A549 (cell line): ENCODE data around the gene RPGR. TPM values are rescaled to one million over a fixed set of nuclear protein-coding genes. Genes with fewer than 3 reads are reported as not detected.

Experiments
- ATAC-seq, 2 experiments: fragments of 200-7000 bp in 1 of 2; fragments of >200 bp in 1 of 2; cut with Nextera tagmentation in 1 of 2; cut with Tn5 transposase in 1 of 2; 3 replicates each; pipeline versions ENCODE4 v1.8.0 to v1.9.1; 2018 to 2020; ENCODE audit warnings: mild to moderate bottlenecking in 1 of 2, moderate library complexity in 1 of 2
- CTCF ChIA-PET: fragments of 300-600 bp; sonication (Branson Sonifier 250); formaldehyde crosslinking; extraction: SDS; loops from one replicate; lab custom pipeline; 2021; ENCODE audit warnings: antibody characterized with exemption, inconsistent platforms; lab: Yijun Ruan, JAX
- POLR2A ChIA-PET: fragments of 350-600 bp; formaldehyde crosslinking; extraction: SDS; loops from one replicate; lab custom pipeline; 2021; ENCODE audit warnings: antibody characterized with exemption, inconsistent platforms; lab: Yijun Ruan, JAX
- DNase-seq, 2 experiments: peaks; one replicate each; pipeline versions ENCODE4 v3.0.0 to v3.0.0-alpha.2; 2011 to 2016; ENCODE audit warnings: low read depth in 1 of 2, low spot score in 1 of 2
- FAIRE-seq: peaks from 2 replicates; lab custom pipeline; 2011; peaks lifted over from hg19 to GRCh38; lab: Jason Lieb, UNC
- H3K27ac ChIP-seq, 2 experiments: fragments of >200 bp; sonication (Bioruptor Twin); formaldehyde crosslinking; 3 replicates each; pipeline ENCODE4 v1.5.1; 2016 to 2017
- H3K4me1 ChIP-seq: fragments of >200 bp; sonication (Bioruptor Twin); formaldehyde crosslinking; 3 replicates; pipeline ENCODE4 v1.6.1; 2016
- H3K4me2 ChIP-seq: fragments of >200 bp; sonication (Bioruptor Twin); formaldehyde crosslinking; 3 replicates; pipeline ENCODE4 v1.6.1; 2016
- H3K4me3 ChIP-seq: fragments of >200 bp; sonication (Bioruptor Twin); formaldehyde crosslinking; 3 replicates; pipeline ENCODE4 v1.5.1; 2016
- H3K9me3 ChIP-seq: fragments of >200 bp; sonication (Bioruptor Twin); formaldehyde crosslinking; 3 replicates; pipeline ENCODE4 v1.6.1; 2016
- CBX2 ChIP-seq: fragments of 200-600 bp; sonication (generic); IDR thresholded peaks from 2 replicates; pipeline ENCODE4 v1.6.1; 2016; ENCODE audit warnings: low read depth, mild to moderate bottlenecking, borderline replicate concordance
- EP300 ChIP-seq, 2 experiments: fragments of >200 bp; sonication (Bioruptor Twin); formaldehyde crosslinking; IDR thresholded peaks; 2 replicates in 1 of 2; 3 replicates in 1 of 2; pipeline ENCODE4 v1.6.1; 2016 to 2017
- ESRRA ChIP-seq: fragments of 150-350 bp; IDR thresholded peaks from 2 replicates; pipeline ENCODE4 v1.6.1; 2014; ENCODE audit warnings: mild to moderate bottlenecking, low read length, borderline replicate concordance
- FOSL2 ChIP-seq, 2 experiments: fragments of 450-650 bp in 1 of 2; fragments of >200 bp in 1 of 2; sonication (Bioruptor Twin) in 1 of 2; formaldehyde crosslinking; IDR thresholded peaks; 2 replicates each; pipeline versions ENCODE4 v1.5.0 to v1.6.1; 2016 to 2020; ENCODE audit warnings: mild to moderate bottlenecking in 1 of 2, moderate library complexity in 1 of 2
- HDAC2 ChIP-seq: fragments of 200-600 bp; sonication (generic); IDR thresholded peaks from 2 replicates; pipeline ENCODE4 v1.6.1; 2016
- HEYL ChIP-seq: fragments of 250-450 bp; sonication (Bioruptor Pico); IDR thresholded peaks from 2 replicates; pipeline ENCODE4 v1.8.0; 2021; ENCODE audit warnings: mild to moderate bottlenecking, moderate library complexity
- HOXB5 ChIP-seq: fragments of 250-450 bp; sonication (Bioruptor Pico); IDR thresholded peaks from 2 replicates; pipeline ENCODE4 v1.5.0; 2020; ENCODE audit warnings: mild to moderate bottlenecking, moderate library complexity
- JUNB ChIP-seq: fragments of >200 bp; sonication (Bioruptor Twin); formaldehyde crosslinking; IDR thresholded peaks from 2 replicates; pipeline ENCODE4 v1.6.1; 2016
- MAFK ChIP-seq: fragments of 450-650 bp; IDR thresholded peaks from 2 replicates; pipeline ENCODE4 v1.6.1; 2014; ENCODE audit not compliant: partially characterized antibody
- MAZ ChIP-seq: fragments of 150-350 bp; IDR thresholded peaks from 2 replicates; pipeline ENCODE4 v1.6.1; 2014; ENCODE audit warnings: antibody characterized with exemption, low read depth, low read length, borderline replicate concordance
- NFE2L2 ChIP-seq: fragments of 150-350 bp; conservative IDR thresholded peaks from 2 replicates; pipeline ENCODE4 v1.6.1; 2014; ENCODE audit warnings: low read length
- PHF8 ChIP-seq: fragments of 200-600 bp; sonication (generic); IDR thresholded peaks from 2 replicates; pipeline ENCODE4 v1.6.1; 2016; ENCODE audit warnings: low read depth, mild to moderate bottlenecking, antibody characterized with exemption, moderate library complexity, borderline replicate concordance
- RCOR1 ChIP-seq: fragments of 150-350 bp; IDR thresholded peaks from 2 replicates; pipeline ENCODE4 v1.6.1; 2014; ENCODE audit warnings: antibody characterized with exemption, low read length, low read depth
- RFX5 ChIP-seq: fragments of 450-650 bp; IDR thresholded peaks from 2 replicates; pipeline ENCODE4 v1.7.1; 2014; ENCODE audit warnings: antibody characterized with exemption, mild to moderate bottlenecking, moderate library complexity
- RNF2 ChIP-seq: fragments of 200-600 bp; sonication (generic); IDR thresholded peaks from 2 replicates; pipeline ENCODE4 v1.6.1; 2016; ENCODE audit warnings: low read depth, mild to moderate bottlenecking, antibody characterized with exemption, moderate library complexity, borderline replicate concordance
- SMC3 ChIP-seq: fragments of >200 bp; sonication (Bioruptor Twin); formaldehyde crosslinking; IDR thresholded peaks from 3 replicates; pipeline ENCODE4 v1.6.1; 2018; ENCODE audit warnings: inconsistent platforms
- TFCP2L1 ChIP-seq: fragments of 250-450 bp; sonication (Bioruptor Pico); IDR thresholded peaks from 2 replicates; pipeline ENCODE4 v1.5.0; 2021; ENCODE audit warnings: mild to moderate bottlenecking
- ZC3H11A ChIP-seq: fragments of 450-650 bp; IDR thresholded peaks from 2 replicates; pipeline ENCODE4 v1.6.1; 2014; ENCODE audit warnings: antibody characterized with exemption, mild to moderate bottlenecking
- ZFP36 ChIP-seq: fragments of 450-650 bp; IDR thresholded peaks from 2 replicates; pipeline ENCODE4 v1.6.1; 2014; ENCODE audit warnings: borderline replicate concordance; ENCODE audit not compliant: partially characterized antibody
- ZSCAN20 ChIP-seq: fragments of 250-450 bp; sonication (Bioruptor Pico); IDR thresholded peaks from 2 replicates; pipeline ENCODE4 v1.8.0; 2022; ENCODE audit warnings: mild to moderate bottlenecking, moderate library complexity
- WGBS: methylation state at CpG from one replicate; pipeline ENCODE4 v1.1.6; 2017; ENCODE audit errors: missing lambda C conversion rate; 5-methylcytosine and 5-hydroxymethylcytosine counted together
- polyA plus RNA-seq, 4 experiments: library from polyadenylated mRNA; depleted of rRNA in 3 of 4; stranded (reverse); fragments of >200 nt; fragmentation: RNase III in 1 of 4; extraction: RNeasy Plus Mini Kit Qiagen cat#74134 plus additional on column Dnase treatment in 1 of 4; gene quantifications; 2 replicates in 3 of 4; 3 replicates in 1 of 4; pipeline ENCODE4 v1.2.3, GENCODE V29; 2011 to 2017
- TF ChIP-seq, protein P1 (sequence below): IDR thresholded peaks from 2 replicates; pipeline ENCODE4 v1.6.1; 2012; ENCODE audit warnings: low read depth, borderline replicate concordance
- TF ChIP-seq, protein P2 (sequence below): fragments of 250-450 bp; sonication (Bioruptor Pico); IDR thresholded peaks from 2 replicates; pipeline ENCODE4 v1.5.0; 2021; ENCODE audit warnings: mild to moderate bottlenecking, moderate library complexity, borderline replicate concordance

The RPGR gene
- polyA plus RNA-seq, 2 of the 4 experiments (the other 2 are of a cell fraction), result 8.1 to 10.5 TPM

DNA sequence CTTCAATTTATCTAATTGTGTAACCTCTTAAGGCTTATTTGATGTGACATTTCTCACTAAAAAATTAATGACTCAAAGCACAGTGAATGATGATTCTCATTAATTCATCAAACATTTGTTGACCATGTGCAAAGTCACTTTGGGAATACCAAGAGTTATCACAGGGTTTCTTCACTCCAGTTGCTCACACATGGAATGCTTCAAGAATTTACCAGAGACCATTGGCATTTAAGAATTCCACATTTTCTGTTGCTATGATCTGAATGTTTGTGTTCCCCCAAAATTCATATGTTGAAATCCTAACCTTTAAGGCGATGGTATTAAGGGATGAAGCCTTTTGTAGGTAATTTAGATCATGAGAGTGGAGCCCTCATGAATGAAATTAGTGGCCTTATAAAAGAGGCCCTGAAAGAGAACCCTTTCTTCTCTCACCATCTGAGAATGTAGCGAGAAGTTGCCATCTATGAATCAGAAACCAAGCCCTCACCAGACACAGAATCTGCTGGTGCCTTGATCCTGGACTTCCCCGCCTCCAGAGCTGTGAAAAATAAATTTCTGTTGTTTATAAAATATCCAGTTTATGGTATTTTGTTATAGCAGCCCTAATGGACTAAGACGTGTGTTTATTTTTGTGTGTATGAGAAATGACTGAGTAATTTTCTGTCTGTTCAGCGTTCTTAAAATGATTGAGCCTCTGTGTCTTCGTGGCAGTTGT is 90.3 kb downstream of the RPGR start:
- 27% methylated on average over 6 of the region's 6 CpGs for WGBS
- ChIA-PET POLR2A (no interaction called here), CTCF (no interaction called here)
- no peak for DNase-seq
- Histone ChIP-seq H3K27ac (no peak overlapping the region), H3K4me1 (peaks cover 11% of the 10 kb centered on the region; the same call in 1 of the 3 replicates), H3K4me2 (no peak overlapping the region), H3K4me3 (no peak overlapping the region), H3K9me3 (no peaks in the 10 kb centered on the region)
- FAIRE-seq, result peak; percentile 91
- no peak for ATAC-seq
- TF ChIP-seq MAFK (peak; percentile 14), ZC3H11A (no peak), TFCP2L1 (CRISPR knock-in tag) (no peak)

DNA sequence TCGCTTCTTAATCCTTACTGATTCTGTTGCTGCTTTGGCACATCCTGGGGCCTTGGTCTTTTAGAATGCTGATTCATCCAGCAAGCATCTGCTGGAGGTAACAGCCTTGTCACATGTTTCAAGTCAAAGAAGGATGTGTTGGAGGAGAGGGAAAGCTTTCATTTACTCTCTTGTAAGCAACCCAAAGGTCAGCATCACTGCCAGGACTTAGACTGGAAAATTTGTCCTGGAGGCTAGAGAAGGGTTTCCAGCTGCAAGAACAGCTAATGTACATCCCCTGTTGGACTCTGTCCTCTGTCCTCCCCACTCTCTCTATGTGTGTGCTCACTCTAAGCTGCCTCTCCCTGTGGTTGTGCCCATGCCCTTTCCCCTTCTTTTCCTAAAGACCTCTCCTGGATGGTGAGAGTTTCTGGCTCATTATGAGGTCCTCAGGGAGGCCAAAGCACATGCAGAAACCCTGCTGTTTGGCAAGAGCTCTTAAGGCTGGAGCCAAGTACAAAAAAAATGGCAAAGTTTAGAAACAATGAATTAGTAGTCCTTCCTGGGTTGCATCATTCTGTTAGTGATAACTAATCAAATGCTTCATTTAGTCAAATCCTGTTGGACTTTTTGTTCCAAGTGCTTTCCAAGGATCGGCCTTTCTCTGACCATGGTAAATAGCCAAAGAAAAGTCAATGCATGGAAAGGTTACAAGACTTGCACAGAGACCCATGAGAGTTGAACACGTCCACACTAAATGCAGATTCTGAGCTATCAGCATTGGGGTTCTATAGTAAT is 93.2 kb downstream of the RPGR start:
- 30% methylated on average over 3 of the region's 3 CpGs for WGBS
- H3K27ac ChIP-seq, result peak overlapping the region in 1 of 2 experiments; percentile 60; a peak in 2 of 6 replicates
- ChIA-PET POLR2A (no interaction called here), CTCF (interaction anchor here (0.6 to 2.4 kb wide), 2 partner anchors 67 to 93 kb away, joined by 3 to 9 read pairs; partner anchors contain the start of gene RPGR)
- peak in 1 of 2 experiments; percentile 13 for DNase-seq
- peak; percentile 34 to 40; a peak in 4 of 6 replicates for ATAC-seq
- peak; percentile 46 for FAIRE-seq
- peak overlapping the region; percentile 44; the same call in 2 of the 3 replicates for H3K4me2 ChIP-seq
- TF ChIP-seq HOXB5 (no peak), EP300 (IDR thresholded peaks at IDR 0.05) (no peak), RNF2 (no peak), CBX2 (no peak), PHF8 (no peak), JUNB (no peak), SMC3 (no peak), HDAC2 (no peak), ZSCAN20 (CRISPR knock-in tag) (no peak), NFE2L2 (no peak)
- no peaks in the 10 kb centered on the region for H3K9me3 ChIP-seq
- H3K4me3 ChIP-seq, result no peak overlapping the region
- H3K4me1 ChIP-seq, result peaks cover 11% of the 10 kb centered on the region; the same call in 1 of the 3 replicates

DNA sequence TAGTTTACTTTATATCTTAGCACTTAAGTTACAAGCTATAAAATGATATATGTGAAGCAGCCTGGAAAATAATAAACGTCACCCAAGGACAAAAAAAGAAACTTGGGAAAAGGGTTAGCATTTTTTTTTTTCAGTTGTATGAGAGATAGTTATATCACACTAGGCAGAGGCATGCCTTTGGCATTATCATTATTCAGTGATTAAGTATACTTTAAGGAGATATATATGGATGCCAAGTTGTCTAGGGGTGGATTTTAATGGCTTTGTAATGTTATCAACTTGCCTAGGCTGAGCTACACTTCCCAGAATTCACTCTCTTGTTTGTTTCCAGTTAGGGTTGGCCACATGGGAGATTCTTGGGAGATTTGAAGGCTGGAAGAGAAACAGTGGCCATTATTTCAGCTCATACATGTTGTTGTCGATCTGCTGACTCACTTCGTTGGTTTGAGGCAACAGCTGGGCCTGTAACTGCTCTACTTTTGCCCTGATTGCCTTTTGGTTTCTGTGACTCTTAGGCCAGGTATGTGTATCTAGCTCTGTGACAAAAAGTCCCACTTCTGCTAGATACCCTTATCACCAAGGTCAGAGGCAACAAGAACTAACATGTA is 95.1 kb downstream of the RPGR start:
- TF ChIP-seq, protein P1, sequence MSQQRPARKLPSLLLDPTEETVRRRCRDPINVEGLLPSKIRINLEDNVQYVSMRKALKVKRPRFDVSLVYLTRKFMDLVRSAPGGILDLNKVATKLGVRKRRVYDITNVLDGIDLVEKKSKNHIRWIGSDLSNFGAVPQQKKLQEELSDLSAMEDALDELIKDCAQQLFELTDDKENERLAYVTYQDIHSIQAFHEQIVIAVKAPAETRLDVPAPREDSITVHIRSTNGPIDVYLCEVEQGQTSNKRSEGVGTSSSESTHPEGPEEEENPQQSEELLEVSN, result no peak
- TF ChIP-seq RCOR1 (no peak), MAFK (no peak), ESRRA (no peak), ZFP36 (no peak), RFX5 (no peak), NFE2L2 (no peak), FOSL2 (IDR thresholded peaks at IDR 0.05) (no peak), FOSL2 (CRISPR knock-in tag; IDR thresholded peaks at IDR 0.05) (no peak), MAZ (no peak), HDAC2 (no peak), HEYL (no peak)
- TF ChIP-seq, protein P2, sequence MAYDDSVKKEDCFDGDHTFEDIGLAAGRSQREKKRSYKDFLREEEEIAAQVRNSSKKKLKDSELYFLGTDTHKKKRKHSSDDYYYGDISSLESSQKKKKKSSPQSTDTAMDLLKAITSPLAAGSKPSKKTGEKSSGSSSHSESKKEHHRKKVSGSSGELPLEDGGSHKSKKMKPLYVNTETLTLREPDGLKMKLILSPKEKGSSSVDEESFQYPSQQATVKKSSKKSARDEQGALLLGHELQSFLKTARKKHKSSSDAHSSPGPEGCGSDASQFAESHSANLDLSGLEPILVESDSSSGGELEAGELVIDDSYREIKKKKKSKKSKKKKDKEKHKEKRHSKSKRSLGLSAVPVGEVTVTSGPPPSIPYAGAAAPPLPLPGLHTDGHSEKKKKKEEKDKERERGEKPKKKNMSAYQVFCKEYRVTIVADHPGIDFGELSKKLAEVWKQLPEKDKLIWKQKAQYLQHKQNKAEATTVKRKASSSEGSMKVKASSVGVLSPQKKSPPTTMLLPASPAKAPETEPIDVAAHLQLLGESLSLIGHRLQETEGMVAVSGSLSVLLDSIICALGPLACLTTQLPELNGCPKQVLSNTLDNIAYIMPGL (CRISPR knock-in tag), result no peak
- Histone ChIP-seq H3K4me2 (no peak overlapping the region), H3K9me3 (no peaks in the 10 kb centered on the region), H3K4me3 (no peak overlapping the region), H3K27ac (no peak overlapping the region), H3K4me1 (peaks cover 11% of the 10 kb centered on the region; the same call in 1 of the 3 replicates)
- POLR2A ChIA-PET, result interaction anchor here (0.5 kb wide), 1 partner anchor 9 kb away, joined by 4 read pairs; no protein-coding TSS in a partner anchor
- WGBS, result 54% methylated on average over 3 of the region's 3 CpGs
- CTCF ChIA-PET, result interaction anchor here (0.9 to 1.2 kb wide), 3 partner anchors 12 to 95 kb away, joined by 3 read pairs; partner anchors contain the start of genes RPGR and SRPX
- no peak for FAIRE-seq
- no peak for ATAC-seq
- no peak for DNase-seq
